ENCODE measurements around the gene ATP11B. TPM values are rescaled to one million over a fixed set of nuclear protein-coding genes. Genes with fewer than 3 reads are reported as not detected.

ATP11B gene
- total RNA-seq, 2 experiments from 2014 or later, result 139 to 143 TPM

GRCh38 chr3:182784542-182784941, 8.8 kb upstream of the ATP11B start:
- H3K4me1 Mint-ChIP-seq (ENCODE audit: low read depth), result no peaks in the 10 kb centered on the region
- intact Hi-C loops (cut with DNase I, micrococcal nuclease), result no loop called here
- ChIA-PET POLR2A (interaction anchor here (1.5 kb wide), 1 partner anchor 9 kb away, joined by 3 read pairs; the partner anchor contains the start of gene ATP11B), CTCF (no interaction called here)
- Histone ChIP-seq H3K27ac (ENCODE audit: low read depth in 1 of 2, low read length in 2 of 2) (no peak overlapping the region), H3K4me1 (ENCODE audit: insufficient read depth, low read length) (no peaks in the 10 kb centered on the region), H3K27me3 (ENCODE audit: control insufficient read depth in 1 of 2, insufficient read depth in 2 of 2, low read length in 2 of 2) (peaks cover 8 to 13% of the 10 kb centered on the region in 2 experiments), H3K9me3 (ENCODE audit: control insufficient read depth in 1 of 2, insufficient read depth in 1 of 2, low read length in 2 of 2) (no peaks in the 10 kb centered on the region), H3K4me3 (ENCODE audit: low read length) (no peak overlapping the region), H3K36me3 (ENCODE audit: insufficient read depth, low read length) (no peaks in the 10 kb centered on the region)
- H3K9me3 Mint-ChIP-seq, result no peaks in the 10 kb centered on the region
- DNase-seq (no peak), ATAC-seq (ENCODE audit: poor library complexity) (no peak)
- no peak overlapping the region for H3K27ac Mint-ChIP-seq
- no peak for TF ChIP-seq CTCF (IDR thresholded peaks at IDR 0.05)
- peaks cover 21% of the 10 kb centered on the region for H3K27me3 Mint-ChIP-seq
- H3K4me3 Mint-ChIP-seq, result no peak overlapping the region
- H3K36me3 Mint-ChIP-seq (ENCODE audit: low read depth), result no peaks in the 10 kb centered on the region

GRCh38 chr3:182785142-182785541, 8.2 kb upstream of the ATP11B start:
- ChIA-PET CTCF (no interaction called here), POLR2A (interaction anchor here (1.5 kb wide), 1 partner anchor 8 kb away, joined by 3 read pairs; the partner anchor contains the start of gene ATP11B)
- Mint-ChIP-seq H3K9me3 (no peaks in the 10 kb centered on the region), H3K36me3 (ENCODE audit: low read depth) (no peaks in the 10 kb centered on the region), H3K27ac (no peak overlapping the region), H3K4me1 (ENCODE audit: low read depth) (no peaks in the 10 kb centered on the region), H3K4me3 (no peak overlapping the region), H3K27me3 (peaks cover 21% of the 10 kb centered on the region)
- Histone ChIP-seq H3K36me3 (ENCODE audit: insufficient read depth, low read length) (no peaks in the 10 kb centered on the region), H3K4me3 (ENCODE audit: low read length) (no peak overlapping the region), H3K27ac (ENCODE audit: low read depth in 1 of 2, low read length in 2 of 2) (no peak overlapping the region), H3K27me3 (ENCODE audit: control insufficient read depth in 1 of 2, insufficient read depth in 2 of 2, low read length in 2 of 2) (peaks cover 8 to 13% of the 10 kb centered on the region in 2 experiments), H3K4me1 (ENCODE audit: insufficient read depth, low read length) (no peaks in the 10 kb centered on the region), H3K9me3 (ENCODE audit: control insufficient read depth in 1 of 2, insufficient read depth in 1 of 2, low read length in 2 of 2) (no peaks in the 10 kb centered on the region)
- DNase-seq (no peak), ATAC-seq (ENCODE audit: poor library complexity) (no peak)
- intact Hi-C loops (cut with DNase I, micrococcal nuclease), result no loop called here
- no peak for TF ChIP-seq CTCF (IDR thresholded peaks at IDR 0.05)

- no peak for ATAC-seq (ENCODE audit: poor library complexity)
- Mint-ChIP-seq H3K27me3 (peaks cover 21% of the 10 kb centered on the region), H3K27ac (no peak overlapping the region), H3K4me1 (ENCODE audit: low read depth) (no peaks in the 10 kb centered on the region), H3K9me3 (no peaks in the 10 kb centered on the region), H3K4me3 (no peak overlapping the region), H3K36me3 (ENCODE audit: low read depth) (no peaks in the 10 kb centered on the region)
- CTCF ChIA-PET, result no interaction called here
- H3K4me1 ChIP-seq (ENCODE audit: insufficient read depth, low read length), result no peaks in the 10 kb centered on the region
- TF ChIP-seq CTCF (IDR thresholded peaks at IDR 0.05), result no peak
- H3K36me3 ChIP-seq (ENCODE audit: insufficient read depth, low read length), result no peaks in the 10 kb centered on the region
- H3K27me3 ChIP-seq (ENCODE audit: control insufficient read depth in 1 of 2, insufficient read depth in 2 of 2, low read length in 2 of 2), result peaks cover 8 to 13% of the 10 kb centered on the region in 2 experiments
- H3K4me3 ChIP-seq (ENCODE audit: low read length), result no peak overlapping the region
- H3K9me3 ChIP-seq (ENCODE audit: control insufficient read depth in 1 of 2, insufficient read depth in 1 of 2, low read length in 2 of 2), result no peaks in the 10 kb centered on the region
- POLR2A ChIA-PET, result no interaction called here
- H3K27ac ChIP-seq (ENCODE audit: low read depth in 1 of 2, low read length in 2 of 2), result no peak overlapping the region
- intact Hi-C loops (cut with DNase I, micrococcal nuclease), result no loop called here
- no peak for DNase-seq
Measured at GRCh38 chr3:182785756-182786155, 7.5 kb upstream of the ATP11B start.
